Neural progenitor cell (in vitro differentiated cells): Measurements from ENCODE around the gene ACBD5. TPM values are rescaled to one million over a fixed set of nuclear protein-coding genes. Genes with fewer than 3 reads are reported as not detected.
"Not testable (repeated sequence)": the region's sequence is repeated elsewhere in the genome, so short reads cannot be mapped to it uniquely, and the experiment has no call there.

Experiments
- DNase-seq: peaks from one replicate; pipeline ENCODE4 v3.0.0-alpha.2; 2016; ENCODE audit warnings: low spot score
- H2AFZ ChIP-seq: fragments of 200-600 bp; sonication (generic); replicated peaks from 2 replicates; pipeline ENCODE4 v1.6.1; 2016; ENCODE audit warnings: antibody characterized with exemption
- H3F3A ChIP-seq: fragments of 200-600 bp; sonication (generic); 2 replicates; pipeline ENCODE4 v1.6.1; 2016; ENCODE audit warnings: antibody characterized with exemption, low read depth
- H3K27ac ChIP-seq: fragments of 200-600 bp; sonication (generic); 2 replicates; pipeline ENCODE4 v1.5.1; 2016; ENCODE audit warnings: mild to moderate bottlenecking
- H3K27me3 ChIP-seq: fragments of 200-600 bp; sonication (generic); 2 replicates; pipeline ENCODE4 v1.6.1; 2016; ENCODE audit warnings: mild to moderate bottlenecking, moderate library complexity
- H3K36me3 ChIP-seq: fragments of 200-600 bp; sonication (generic); 2 replicates; pipeline ENCODE4 v1.5.1; 2016
- H3K4me1 ChIP-seq: fragments of 200-600 bp; sonication (generic); 2 replicates; pipeline ENCODE4 v1.6.1; 2016; ENCODE audit warnings: mixed run types
- H3K4me2 ChIP-seq: fragments of 200-600 bp; sonication (generic); 2 replicates; pipeline ENCODE4 v1.6.1; 2016
- H3K4me3 ChIP-seq: fragments of 200-600 bp; sonication (generic); 2 replicates; pipeline ENCODE4 v1.5.1; 2016
- H3K79me2 ChIP-seq: fragments of 200-600 bp; sonication (generic); 2 replicates; pipeline ENCODE4 v1.6.1; 2016; ENCODE audit warnings: low read depth
- H3K9ac ChIP-seq: fragments of 200-600 bp; sonication (generic); 2 replicates; pipeline ENCODE4 v1.6.1; 2016
- H3K9me3 ChIP-seq: fragments of 200-600 bp; sonication (generic); 2 replicates; pipeline ENCODE4 v1.5.1; 2016; ENCODE audit warnings: low read depth
- H4K20me1 ChIP-seq: fragments of 200-600 bp; sonication (generic); 2 replicates; pipeline ENCODE4 v1.6.1; 2016; ENCODE audit warnings: low read depth
- H3K27ac Mint-ChIP-seq: 3 replicates; pipeline ENCODE4 v1.8.0; 2021; ENCODE audit warnings: mixed read lengths
- H3K27me3 Mint-ChIP-seq: 2 replicates; pipeline ENCODE4 v1.8.0; 2022; ENCODE audit warnings: low read depth, mild to moderate bottlenecking, inconsistent platforms, moderate library complexity, mixed read lengths; ENCODE audit not compliant: insufficient read depth
- H3K36me3 Mint-ChIP-seq: 3 replicates; pipeline ENCODE4 v1.8.0; 2021; ENCODE audit warnings: mixed read lengths
- H3K4me1 Mint-ChIP-seq: 3 replicates; pipeline ENCODE4 v1.8.0; 2021; ENCODE audit warnings: mixed read lengths
- H3K4me3 Mint-ChIP-seq: 3 replicates; pipeline ENCODE4 v1.8.0; 2021; ENCODE audit warnings: mild to moderate bottlenecking, moderate library complexity, mixed read lengths
- H3K9me3 Mint-ChIP-seq: 3 replicates; pipeline ENCODE4 v1.8.0; 2020; ENCODE audit warnings: mixed read lengths
- CTCF ChIP-seq: fragments of 200-600 bp; sonication (generic); IDR thresholded peaks from 2 replicates; pipeline ENCODE4 v1.5.1; 2017; ENCODE audit warnings: antibody characterized with exemption, mild to moderate bottlenecking
- EZH2 ChIP-seq: fragments of 200-600 bp; sonication (generic); IDR thresholded peaks from 2 replicates; pipeline ENCODE4 v1.6.1; 2017; ENCODE audit warnings: antibody characterized with exemption, mild to moderate bottlenecking, moderate library complexity
- EZH2phosphoT487 ChIP-seq: fragments of 200-600 bp; sonication (generic); IDR thresholded peaks from 2 replicates; pipeline ENCODE4 v1.6.1; 2017; ENCODE audit warnings: antibody characterized with exemption
- total RNA-seq: library from RNA; depleted of rRNA; stranded (reverse); fragments of >200 nt; gene quantifications from 2 replicates; pipeline ENCODE4 v1.2.3, GENCODE V29; 2015; ENCODE audit warnings: low replicate concordance

The ACBD5 gene
- total RNA-seq, 1 donor from 2014 or later = 21.8 TPM

GRCh38 chr10:27241652-27242472 lies 1.3 kb upstream of the ACBD5 start:
- H3K9me3 ChIP-seq = no peaks in the 10 kb centered on the region
- peaks cover 44% of the 10 kb centered on the region for H3F3A ChIP-seq
- peaks cover 19% of the 10 kb centered on the region for H3K79me2 ChIP-seq
- Mint-ChIP-seq H3K27me3 (peaks cover 10% of the 10 kb centered on the region), H3K4me1 (peaks cover 25% of the 10 kb centered on the region), H3K9me3 (no peaks in the 10 kb centered on the region), H3K36me3 (no peaks in the 10 kb centered on the region), H3K4me3 (peak overlapping the region; percentile 93), H3K27ac (peak overlapping the region; percentile 97)
- H3K27me3 ChIP-seq = no peaks in the 10 kb centered on the region
- peak overlapping the region; percentile 95 for H2AFZ ChIP-seq
- peak overlapping the region; percentile 78 for H3K4me3 ChIP-seq
- TF ChIP-seq EZH2phosphoT487 (no peak), CTCF (peak; percentile 61)
- H3K4me2 ChIP-seq = peak overlapping the region; percentile 93
- peak overlapping the region; percentile 83 for H3K27ac ChIP-seq
- H3K9ac ChIP-seq = peak overlapping the region; percentile 15
- H4K20me1 ChIP-seq = no peaks in the 10 kb centered on the region
- H3K4me1 ChIP-seq = peaks cover 17% of the 10 kb centered on the region
- DNase-seq = peak; percentile 98
- no peaks in the 10 kb centered on the region for H3K36me3 ChIP-seq

DNA sequence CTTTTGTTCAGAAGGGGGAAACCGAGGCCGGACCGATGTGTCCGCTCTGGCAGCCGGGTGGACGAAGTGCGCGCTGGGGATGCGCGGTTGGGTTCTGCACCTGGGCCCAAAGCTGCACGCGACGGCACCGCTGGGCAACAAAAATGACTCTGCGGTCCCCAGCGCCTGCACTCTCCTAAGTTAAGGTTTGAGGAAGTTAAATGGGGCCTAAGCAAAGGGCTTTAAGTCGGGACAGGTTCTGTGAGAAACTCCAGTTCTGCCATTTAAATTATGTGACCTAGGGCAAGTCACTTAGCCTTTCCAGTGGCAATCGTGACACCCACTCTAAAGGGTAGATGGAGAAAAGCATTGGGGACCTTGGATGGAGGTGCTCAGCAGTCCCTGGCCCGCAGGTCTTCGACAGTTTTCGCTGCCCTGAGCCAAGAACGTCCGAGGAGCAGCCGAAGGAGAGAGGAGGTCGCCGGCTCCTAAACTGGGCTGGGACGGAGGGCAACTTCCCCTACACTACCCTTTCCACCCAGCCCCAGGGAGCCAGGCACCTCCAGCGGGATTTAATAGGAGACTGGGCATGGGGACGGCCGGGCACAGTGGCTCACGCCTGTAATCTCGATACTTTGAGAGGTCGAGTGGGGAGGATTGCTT lies 534 bp upstream of the ACBD5 start:
- no peaks in the 10 kb centered on the region for H3K27me3 ChIP-seq
- H3K27ac Mint-ChIP-seq = peak overlapping the region; percentile 97
- H3K9ac ChIP-seq = no peak overlapping the region
- peak; percentile 15 for TF ChIP-seq EZH2phosphoT487
- no peak for TF ChIP-seq CTCF
- TF ChIP-seq EZH2 = peak; percentile 42
- peak overlapping the region; percentile 78 for H3K4me3 ChIP-seq
- H3F3A ChIP-seq = peaks cover 43% of the 10 kb centered on the region
- peak overlapping the region; percentile 93 for H3K4me2 ChIP-seq
- peaks cover 19% of the 10 kb centered on the region for H3K79me2 ChIP-seq
- H2AFZ ChIP-seq = peak overlapping the region; percentile 95
- peak overlapping the region; percentile 42 for H3K27ac ChIP-seq
- no peaks in the 10 kb centered on the region for H4K20me1 ChIP-seq
- peaks cover 25% of the 10 kb centered on the region for H3K4me1 Mint-ChIP-seq
- no peaks in the 10 kb centered on the region for H3K9me3 Mint-ChIP-seq
- peak; percentile 62 for DNase-seq
- H3K9me3 ChIP-seq = no peaks in the 10 kb centered on the region
- peaks cover 11% of the 10 kb centered on the region for H3K4me1 ChIP-seq
- H3K36me3 Mint-ChIP-seq = no peaks in the 10 kb centered on the region
- H3K27me3 Mint-ChIP-seq = peaks cover 10% of the 10 kb centered on the region
- peak overlapping the region; percentile 93 for H3K4me3 Mint-ChIP-seq
- no peaks in the 10 kb centered on the region for H3K36me3 ChIP-seq

GRCh38 chr10:27237531-27237930 lies 3.1 kb downstream of the ACBD5 start:
- H3K27ac ChIP-seq, H3K36me3 Mint-ChIP-seq, H3K27ac Mint-ChIP-seq, H3K36me3 ChIP-seq, DNase-seq, H3K9ac ChIP-seq, H3K27me3 ChIP-seq, H3K9me3 Mint-ChIP-seq, H3K4me1 ChIP-seq, H3K9me3 ChIP-seq, H2AFZ ChIP-seq, H3K4me3 ChIP-seq, H4K20me1 ChIP-seq, H3K27me3 Mint-ChIP-seq, H3K4me2 ChIP-seq, H3K4me3 Mint-ChIP-seq: not testable (repeated sequence)
- Histone ChIP-seq H3K79me2 (peaks cover 10% of the 10 kb centered on the region), H3F3A (peaks cover 35% of the 10 kb centered on the region)
- H3K4me1 Mint-ChIP-seq = peaks cover 15% of the 10 kb centered on the region

GRCh38 chr10:27236589-27237128 lies 3.9 kb downstream of the ACBD5 start:
- not testable (repeated sequence) for H3K27ac ChIP-seq, H3K9ac ChIP-seq, H3K9me3 Mint-ChIP-seq, H3K36me3 ChIP-seq, DNase-seq, H3K27ac Mint-ChIP-seq, H3K4me2 ChIP-seq, H3K4me1 ChIP-seq, H3K36me3 Mint-ChIP-seq, H3K27me3 Mint-ChIP-seq, H3K4me3 ChIP-seq, H4K20me1 ChIP-seq, H3K4me3 Mint-ChIP-seq, H3K27me3 ChIP-seq, H2AFZ ChIP-seq, H3K9me3 ChIP-seq
- H3K79me2 ChIP-seq = peaks cover 10% of the 10 kb centered on the region
- H3K4me1 Mint-ChIP-seq = peaks cover 15% of the 10 kb centered on the region
- peaks cover 28% of the 10 kb centered on the region for H3F3A ChIP-seq
